ENCODE measurements around the gene REL.

REL gene

GRCh38 chr2:60948926-60949579, 67.7 kb downstream of the REL start:
- ATAC-seq (replicated peaks) (no peak), DNase-seq (no peak)
- no peak overlapping the region for H3K27ac Mint-ChIP-seq
- no peak overlapping the region for H3K4me3 Mint-ChIP-seq
- H3K36me3 Mint-ChIP-seq: peaks cover 42 to 64% of the 10 kb centered on the region in 2 donors
- H3K4me1 Mint-ChIP-seq: peaks cover 8 to 20% of the 10 kb centered on the region in 2 donors
- peaks cover 0 to 2% of the 10 kb centered on the region in 2 donors for H3K9me3 Mint-ChIP-seq
- no peaks in the 10 kb centered on the region for H3K27me3 Mint-ChIP-seq

GRCh38 chr2:60954139-60954538, 72.8 kb downstream of the REL start:
- ATAC-seq (replicated peaks) (peak; percentile 42 to 43), DNase-seq (no peak)
- H3K36me3 Mint-ChIP-seq: peaks cover 44 to 63% of the 10 kb centered on the region in 2 donors
- peaks cover 3 to 12% of the 10 kb centered on the region in 2 donors for H3K4me1 Mint-ChIP-seq
- no peaks in the 10 kb centered on the region for H3K27me3 Mint-ChIP-seq
- no peak overlapping the region for H3K4me3 Mint-ChIP-seq
- peak overlapping the region; percentile 43 for H3K27ac Mint-ChIP-seq
- no peaks in the 10 kb centered on the region for H3K9me3 Mint-ChIP-seq

GRCh38 chr2:60957224-60957623, 75.8 kb downstream of the REL start:
- H3K4me1 Mint-ChIP-seq: peaks cover 3 to 12% of the 10 kb centered on the region in 2 donors
- no peaks in the 10 kb centered on the region for H3K9me3 Mint-ChIP-seq
- H3K36me3 Mint-ChIP-seq: peaks cover 32 to 47% of the 10 kb centered on the region in 2 donors
- ATAC-seq (replicated peaks): peak; percentile 17 to 24
- H3K27me3 Mint-ChIP-seq: no peaks in the 10 kb centered on the region
- peak overlapping the region in 1 of 2 donors; percentile 11 for H3K4me3 Mint-ChIP-seq
- peak overlapping the region; percentile 70 for H3K27ac Mint-ChIP-seq
- DNase-seq: no peak

- peaks cover 3 to 12% of the 10 kb centered on the region in 2 donors for H3K4me1 Mint-ChIP-seq
- H3K27me3 Mint-ChIP-seq: no peaks in the 10 kb centered on the region
- DNase-seq: no peak
- peak; percentile 25 to 41 for ATAC-seq (replicated peaks)
- peak overlapping the region; percentile 67 for H3K27ac Mint-ChIP-seq
- H3K36me3 Mint-ChIP-seq: peaks cover 32 to 46% of the 10 kb centered on the region in 2 donors
- H3K9me3 Mint-ChIP-seq: no peaks in the 10 kb centered on the region
- H3K4me3 Mint-ChIP-seq: peak overlapping the region in 1 of 2 donors; percentile 11
These were observed 76.3 kb downstream of the REL start for GRCh38 chr2:60957643-60958042.

GRCh38 chr2:60958361-60958760, 77.0 kb downstream of the REL start:
- Mint-ChIP-seq H3K27ac (no peak overlapping the region), H3K36me3 (peaks cover 27 to 42% of the 10 kb centered on the region in 2 donors), H3K4me3 (no peak overlapping the region), H3K27me3 (no peaks in the 10 kb centered on the region), H3K4me1 (peaks cover 3 to 9% of the 10 kb centered on the region in 2 donors), H3K9me3 (no peaks in the 10 kb centered on the region)
- ATAC-seq (replicated peaks): no peak
- DNase-seq: no peak

- peaks cover 23 to 38% of the 10 kb centered on the region in 2 donors for H3K36me3 Mint-ChIP-seq
- DNase-seq (no peak), ATAC-seq (replicated peaks) (no peak)
- H3K4me3 Mint-ChIP-seq: no peak overlapping the region
- H3K27me3 Mint-ChIP-seq: no peaks in the 10 kb centered on the region
- H3K9me3 Mint-ChIP-seq: no peaks in the 10 kb centered on the region
- peak overlapping the region; percentile 79 for H3K27ac Mint-ChIP-seq
- peaks cover 3 to 4% of the 10 kb centered on the region in 2 donors for H3K4me1 Mint-ChIP-seq
These were observed 77.4 kb downstream of the REL start for GRCh38 chr2:60958800-60959199.

- no peak overlapping the region for H3K4me3 Mint-ChIP-seq
- DNase-seq (no peak), ATAC-seq (replicated peaks) (no peak)
- peak overlapping the region; percentile 79 for H3K27ac Mint-ChIP-seq
- H3K4me1 Mint-ChIP-seq: peaks cover 2 to 5% of the 10 kb centered on the region in 2 donors
- H3K27me3 Mint-ChIP-seq: no peaks in the 10 kb centered on the region
- H3K9me3 Mint-ChIP-seq: no peaks in the 10 kb centered on the region
- peaks cover 23 to 38% of the 10 kb centered on the region in 2 donors for H3K36me3 Mint-ChIP-seq
These were observed 78.1 kb downstream of the REL start for GRCh38 chr2:60959501-60959900.

GRCh38 chr2:60960706-60961105, 79.3 kb downstream of the REL start:
- ATAC-seq (replicated peaks) (no peak), DNase-seq (no peak)
- no peaks in the 10 kb centered on the region for H3K27me3 Mint-ChIP-seq
- no peak overlapping the region for H3K4me3 Mint-ChIP-seq
- no peak overlapping the region for H3K27ac Mint-ChIP-seq
- no peaks in the 10 kb centered on the region for H3K9me3 Mint-ChIP-seq
- peaks cover 22 to 39% of the 10 kb centered on the region in 2 donors for H3K36me3 Mint-ChIP-seq
- peaks cover 2 to 5% of the 10 kb centered on the region in 2 donors for H3K4me1 Mint-ChIP-seq

GRCh38 chr2:60961457-60961856, 80.1 kb downstream of the REL start:
- H3K4me1 Mint-ChIP-seq: peaks cover 4 to 10% of the 10 kb centered on the region in 2 donors
- DNase-seq (no peak), ATAC-seq (replicated peaks) (no peak)
- no peak overlapping the region for H3K27ac Mint-ChIP-seq
- no peak overlapping the region for H3K4me3 Mint-ChIP-seq
- H3K9me3 Mint-ChIP-seq: no peaks in the 10 kb centered on the region
- peaks cover 18 to 31% of the 10 kb centered on the region in 2 donors for H3K36me3 Mint-ChIP-seq
- H3K27me3 Mint-ChIP-seq: no peaks in the 10 kb centered on the region

GRCh38 chr2:60962528-60962927, 81.2 kb downstream of the REL start:
- Mint-ChIP-seq H3K27me3 (no peaks in the 10 kb centered on the region), H3K9me3 (no peaks in the 10 kb centered on the region), H3K4me1 (peaks cover 6 to 18% of the 10 kb centered on the region in 2 donors), H3K27ac (no peak overlapping the region), H3K4me3 (no peak overlapping the region), H3K36me3 (peaks cover 12 to 27% of the 10 kb centered on the region in 2 donors)
- DNase-seq: no peak
- no peak for ATAC-seq (replicated peaks)

- no peak overlapping the region for H3K4me3 Mint-ChIP-seq
- H3K27me3 Mint-ChIP-seq: no peaks in the 10 kb centered on the region
- H3K27ac Mint-ChIP-seq: no peak overlapping the region
- no peaks in the 10 kb centered on the region for H3K9me3 Mint-ChIP-seq
- H3K36me3 Mint-ChIP-seq: peaks cover 9 to 24% of the 10 kb centered on the region in 2 donors
- DNase-seq: no peak
- ATAC-seq (replicated peaks): no peak
- peaks cover 7 to 24% of the 10 kb centered on the region in 2 donors for H3K4me1 Mint-ChIP-seq
These were observed 81.8 kb downstream of the REL start for GRCh38 chr2:60963190-60963589.

- peaks cover 7 to 11% of the 10 kb centered on the region in 2 donors for H3K36me3 Mint-ChIP-seq
- H3K4me3 Mint-ChIP-seq: no peak overlapping the region
- ATAC-seq (replicated peaks): no peak
These were observed 83.5 kb downstream of the REL start for GRCh38 chr2:60964651-60965498.

GRCh38 chr2:60965499-60965785, 84.1 kb downstream of the REL start:
- no peaks in the 10 kb centered on the region for H3K9me3 Mint-ChIP-seq
- no peak overlapping the region for H3K27ac Mint-ChIP-seq
- H3K27me3 Mint-ChIP-seq: no peaks in the 10 kb centered on the region
- peaks cover 7 to 11% of the 10 kb centered on the region in 2 donors for H3K36me3 Mint-ChIP-seq
- no peak for DNase-seq
- H3K4me1 Mint-ChIP-seq: peaks cover 7 to 37% of the 10 kb centered on the region in 2 donors
- no peak for ATAC-seq (replicated peaks)
- no peak overlapping the region for H3K4me3 Mint-ChIP-seq

More at GRCh38 chr2:60964651-60965498, 83.5 kb downstream of the REL start:
- DNase-seq: no peak
- peak overlapping the region; percentile 42 for H3K27ac Mint-ChIP-seq
- H3K4me1 Mint-ChIP-seq: peaks cover 7 to 34% of the 10 kb centered on the region in 2 donors
- H3K9me3 Mint-ChIP-seq: no peaks in the 10 kb centered on the region
- H3K27me3 Mint-ChIP-seq: no peaks in the 10 kb centered on the region

GRCh38 chr2:60966507-60967405, 85.4 kb downstream of the REL start:
- peak; percentile 40 to 48 for ATAC-seq (replicated peaks)
- H3K4me1 Mint-ChIP-seq: peaks cover 7 to 37% of the 10 kb centered on the region in 2 donors
- DNase-seq: no peak
- H3K9me3 Mint-ChIP-seq: no peaks in the 10 kb centered on the region
- H3K4me3 Mint-ChIP-seq: peak overlapping the region; percentile 28 to 36
- H3K27ac Mint-ChIP-seq: peak overlapping the region; percentile 44
- H3K27me3 Mint-ChIP-seq: no peaks in the 10 kb centered on the region
- H3K36me3 Mint-ChIP-seq: peaks cover 7 to 11% of the 10 kb centered on the region in 2 donors

Measured in stimulated activated naive B cell treated with anti-CD40 and anti-IgM and Interleukin-4, amounts not matched to agents 10 μg/mL and 1 μg/mL and 100 μg/mL, for 72 hours (primary cell).